OCI-LY3 (cell line): ENCODE results near the gene BRPF3.

Experiments
- H2AFZ ChIP-seq: fragments of 200-600, 300-600 bp; shearing (Covaris generic); 2 replicates; pipeline ENCODE4 v1.6.0; 2014; ENCODE audit warnings: antibody characterized with exemption, low read depth, low read length
- H3K27ac ChIP-seq: fragments of 200-600, 300-600 bp; sonication (generic); 2 replicates; pipeline ENCODE4 v1.5.1; 2014; ENCODE audit warnings: mild to moderate bottlenecking, low read length, moderate library complexity, mixed read lengths
- H3K27me3 ChIP-seq: fragments of 200-600, 300-600 bp; sonication (generic); 2 replicates; pipeline ENCODE4 v1.6.1; 2014; ENCODE audit warnings: low read depth, low read length, mixed read lengths
- H3K36me3 ChIP-seq: fragments of 200-600, 300-600 bp; sonication (generic); replicated peaks from 2 replicates; pipeline ENCODE3; 2014; ENCODE audit warnings: low read depth, low read length, mixed read lengths
- H3K4me1 ChIP-seq: fragments of 300-600, 200-600 bp; sonication (generic); 2 replicates; pipeline ENCODE4 v1.6.1; 2014; ENCODE audit warnings: low read length, mixed read lengths
- H3K4me2 ChIP-seq: fragments of 200-600, 300-600 bp; sonication (generic); 2 replicates; pipeline ENCODE4 v1.6.1; 2014; ENCODE audit warnings: low read length, mixed read lengths
- H3K4me3 ChIP-seq: fragments of 300-600, 200-600 bp; sonication (generic); 2 replicates; pipeline ENCODE4 v1.5.1; 2014; ENCODE audit warnings: antibody characterized with exemption, mild to moderate bottlenecking, low read length, moderate library complexity
- H3K79me2 ChIP-seq: fragments of 300-600, 200-600 bp; shearing (Covaris generic); 2 replicates; pipeline ENCODE4 v1.6.1; 2014; ENCODE audit warnings: mild to moderate bottlenecking, low read length, mixed read lengths
- H3K9ac ChIP-seq: fragments of 300-600, 200-600 bp; shearing (Covaris generic); 2 replicates; pipeline ENCODE4 v1.6.0; 2014; ENCODE audit warnings: mild to moderate bottlenecking, low read length, moderate library complexity
- H3K9me3 ChIP-seq: fragments of 200-600, 300-600 bp; shearing (Covaris generic); 2 replicates; pipeline ENCODE4 v1.6.1; 2014; ENCODE audit warnings: low read length, mixed read lengths; ENCODE audit not compliant: insufficient read depth
- H4K20me1 ChIP-seq: fragments of 200-600, 300-600 bp; sonication (generic); 2 replicates; pipeline ENCODE4 v1.6.1; 2016; ENCODE audit warnings: low read length, mixed read lengths; ENCODE audit not compliant: insufficient read depth
- CTCF ChIP-seq: fragments of 200-600, 300-600 bp; sonication (generic); IDR thresholded peaks from 2 replicates; pipeline ENCODE4 v1.5.1; 2014; ENCODE audit warnings: antibody characterized with exemption, low read length, low read depth
- EZH2phosphoT487 ChIP-seq: fragments of 200-600 bp; shearing (Covaris generic); IDR thresholded peaks from 2 replicates; pipeline ENCODE4 v1.6.1; 2018; ENCODE audit warnings: antibody characterized with exemption, mixed run types, low read depth

BRPF3 gene

GRCh38 chr6:36280983-36281382 lies 84.4 kb downstream of the BRPF3 start:
- no peak overlapping the region for H3K27ac ChIP-seq
- no peaks in the 10 kb centered on the region for H4K20me1 ChIP-seq
- H3K9me3 ChIP-seq, result no peaks in the 10 kb centered on the region

More at GRCh38 chr6:36280983-36281382, 84.4 kb downstream of the BRPF3 start:
- no peak overlapping the region for H3K9ac ChIP-seq
- TF ChIP-seq CTCF, result no peak
- TF ChIP-seq EZH2phosphoT487, result no peak
- H3K4me1 ChIP-seq, result peaks cover 14% of the 10 kb centered on the region
- H3K79me2 ChIP-seq, result no peaks in the 10 kb centered on the region
- no peaks in the 10 kb centered on the region for H3K36me3 ChIP-seq
- H2AFZ ChIP-seq, result no peak overlapping the region
- H3K4me2 ChIP-seq, result peak overlapping the region; percentile 31
- H3K27me3 ChIP-seq, result peaks cover 75% of the 10 kb centered on the region
- no peak overlapping the region for H3K4me3 ChIP-seq
